Stimulated activated CD8-positive, alpha-beta memory T cell treated with anti-CD3 and anti-CD28 coated beads, Interleukin-4, amount 100 ng/mL, for 4 hours (primary cell): ENCODE data around the gene NOTCH2.

Experiments
- DNase-seq, 2 donors: peaks; one replicate each; pipeline ENCODE4 v3.0.0-alpha.2; 2020; ENCODE audit warnings: low read depth in 2 of 2, low spot score in 1 of 2

The NOTCH2 gene

GRCh38 chr1:119879510-119880434, 189.7 kb downstream of the NOTCH2 start:
- DNase-seq = no peak

- no peak for DNase-seq
Measured at GRCh38 chr1:119878171-119878570, 191.3 kb downstream of the NOTCH2 start.

GRCh38 chr1:119874186-119874585, 195.3 kb downstream of the NOTCH2 start:
- no peak for DNase-seq

GRCh38 chr1:119873135-119874015, 196.1 kb downstream of the NOTCH2 start:
- no peak for DNase-seq

- no peak for DNase-seq
Measured at GRCh38 chr1:119871881-119872280, 197.6 kb downstream of the NOTCH2 start.

GRCh38 chr1:119870917-119871596, 198.4 kb downstream of the NOTCH2 start:
- peak; percentile 15 to 50 for DNase-seq

GRCh38 chr1:119869995-119870394, 199.5 kb downstream of the NOTCH2 start:
- DNase-seq = no peak

GRCh38 chr1:119868176-119868575, 201.3 kb downstream of the NOTCH2 start:
- no peak for DNase-seq

GRCh38 chr1:119866451-119866850, 203.0 kb downstream of the NOTCH2 start:
- no peak for DNase-seq

- DNase-seq = no peak
Measured at GRCh38 chr1:119865627-119866026, 203.8 kb downstream of the NOTCH2 start.

GRCh38 chr1:119862276-119862675, 207.2 kb downstream of the NOTCH2 start:
- DNase-seq = no peak
